ENCODE measurements around the gene TTLL7. TPM values are rescaled to one million over a fixed set of nuclear protein-coding genes. Genes with fewer than 3 reads are reported as not detected.

The TTLL7 gene
- total and polyA plus RNA-seq, 7 experiments from 2014 or later = 0.27 to 2.1 (median 1.1) TPM; not detected in 4

- peaks cover 9 to 23% (median 20%) of the 10 kb centered on the region in 5 donors for H3K27me3 Mint-ChIP-seq
- CTCF ChIA-PET = interaction anchor here (0.9 to 1.5 kb wide), 2 partner anchors 219 to 826 kb away, joined by 3 read pairs; no protein-coding TSS in a partner anchor
Observed at GRCh38 chr1:83905315-83905907, 93.5 kb downstream of the TTLL7 start.

GRCh38 chr1:83901547-83902155 is 97.3 kb downstream of the TTLL7 start:
- H3K4me1 Mint-ChIP-seq = no peaks in the 10 kb centered on the region
- Histone ChIP-seq H3K36me3 (ENCODE audit: control insufficient read depth in 2 of 3, insufficient read depth in 3 of 3, low read length in 3 of 3) (no peaks in the 10 kb centered on the region), H3K27ac (ENCODE audit: low read depth, low read length) (no peak overlapping the region), H3K4me3 (ENCODE audit: low read length) (no peak overlapping the region), H3K27me3 (ENCODE audit: control insufficient read depth in 2 of 2, insufficient read depth in 2 of 2, low read length in 2 of 2) (no peaks in the 10 kb centered on the region), H3K4me1 (ENCODE audit: control insufficient read depth in 2 of 2, insufficient read depth in 2 of 2, low read length in 2 of 2) (no peaks in the 10 kb centered on the region), H3K9me3 (ENCODE audit: control insufficient read depth in 2 of 3, low read length in 3 of 3) (no peaks in the 10 kb centered on the region)
- H3K27ac Mint-ChIP-seq = peak overlapping the region in 1 of 9 donors; percentile 2
- no peak overlapping the region for H3K4me3 Mint-ChIP-seq
- CTCF ChIA-PET = no interaction called here
- POLR2A ChIA-PET = no interaction called here
- ATAC-seq = no peak
- peaks cover 0 to 13% (median 0%) of the 10 kb centered on the region in 5 donors for H3K27me3 Mint-ChIP-seq
- intact Hi-C loops (cut with micrococcal nuclease) = loop anchor here in 1 of 2 donors (10.0 kb wide), 1 partner anchor 723 kb away; no protein-coding TSS in a partner anchor
- no peak for DNase-seq
- no peaks in the 10 kb centered on the region for H3K36me3 Mint-ChIP-seq
- no peaks in the 10 kb centered on the region for H3K9me3 Mint-ChIP-seq

More at GRCh38 chr1:83905315-83905907, 93.5 kb downstream of the TTLL7 start:
- H3K36me3 Mint-ChIP-seq = no peaks in the 10 kb centered on the region
- no peaks in the 10 kb centered on the region for H3K9me3 Mint-ChIP-seq
- H3K27ac Mint-ChIP-seq = no peak overlapping the region
- Histone ChIP-seq H3K9me3 (ENCODE audit: control insufficient read depth in 2 of 3, low read length in 3 of 3) (no peaks in the 10 kb centered on the region), H3K4me3 (ENCODE audit: low read length) (no peak overlapping the region), H3K27ac (ENCODE audit: low read depth, low read length) (no peak overlapping the region), H3K27me3 (ENCODE audit: control insufficient read depth in 2 of 2, insufficient read depth in 2 of 2, low read length in 2 of 2) (no peaks in the 10 kb centered on the region), H3K4me1 (ENCODE audit: control insufficient read depth in 2 of 2, insufficient read depth in 2 of 2, low read length in 2 of 2) (no peaks in the 10 kb centered on the region), H3K36me3 (ENCODE audit: control insufficient read depth in 2 of 3, insufficient read depth in 3 of 3, low read length in 3 of 3) (no peaks in the 10 kb centered on the region)
- POLR2A ChIA-PET = no interaction called here
- H3K4me3 Mint-ChIP-seq = no peak overlapping the region
- ATAC-seq (peak; percentile 53), DNase-seq (peak in 5 of 9 donors; percentile 16 to 34 (median 25))
- no peaks in the 10 kb centered on the region for H3K4me1 Mint-ChIP-seq
- intact Hi-C loops (cut with micrococcal nuclease) = loop anchor here (1.0 to 10.0 kb wide), 9 partner anchors 217 to 1031 kb away; no protein-coding TSS in a partner anchor

- Mint-ChIP-seq H3K4me1 (no peaks in the 10 kb centered on the region), H3K27ac (no peak overlapping the region), H3K4me3 (no peak overlapping the region), H3K9me3 (no peaks in the 10 kb centered on the region), H3K36me3 (no peaks in the 10 kb centered on the region), H3K27me3 (peaks cover 5 to 16% (median 8%) of the 10 kb centered on the region in 5 donors)
- no peaks in the 10 kb centered on the region for H3K27me3 ChIP-seq (ENCODE audit: control insufficient read depth in 2 of 2, insufficient read depth in 2 of 2, low read length in 2 of 2)
- DNase-seq (no peak), ATAC-seq (no peak)
- H3K27ac ChIP-seq (ENCODE audit: low read depth, low read length) = no peak overlapping the region
- no peaks in the 10 kb centered on the region for H3K36me3 ChIP-seq (ENCODE audit: control insufficient read depth in 2 of 3, insufficient read depth in 3 of 3, low read length in 3 of 3)
- ChIA-PET POLR2A (no interaction called here), CTCF (no interaction called here)
- intact Hi-C loops (cut with micrococcal nuclease) = loop anchor here in 1 of 2 donors (10.0 kb wide), 1 partner anchor 724 kb away; no protein-coding TSS in a partner anchor
- no peaks in the 10 kb centered on the region for H3K4me1 ChIP-seq (ENCODE audit: control insufficient read depth in 2 of 2, insufficient read depth in 2 of 2, low read length in 2 of 2)
- H3K4me3 ChIP-seq (ENCODE audit: low read length) = no peak overlapping the region
- no peaks in the 10 kb centered on the region for H3K9me3 ChIP-seq (ENCODE audit: control insufficient read depth in 2 of 3, low read length in 3 of 3)
Observed at GRCh38 chr1:83900524-83900923, 98.4 kb downstream of the TTLL7 start.

- no peaks in the 10 kb centered on the region for H3K36me3 ChIP-seq (ENCODE audit: control insufficient read depth in 2 of 3, insufficient read depth in 3 of 3, low read length in 3 of 3)
- H3K4me1 ChIP-seq (ENCODE audit: control insufficient read depth in 2 of 2, insufficient read depth in 2 of 2, low read length in 2 of 2) = no peaks in the 10 kb centered on the region
- no peak for DNase-seq
- H3K27me3 ChIP-seq (ENCODE audit: control insufficient read depth in 2 of 2, insufficient read depth in 2 of 2, low read length in 2 of 2) = no peaks in the 10 kb centered on the region
- H3K27ac Mint-ChIP-seq = no peak overlapping the region
- ChIA-PET POLR2A (no interaction called here), CTCF (interaction anchor here (0.6 to 0.7 kb wide), 3 partner anchors 856 to 996 kb away, joined by 3 to 4 read pairs (median 3); partner anchors contain the start of gene LPAR3)
- no peak overlapping the region for H3K4me3 ChIP-seq (ENCODE audit: low read length)
- H3K27ac ChIP-seq (ENCODE audit: low read depth, low read length) = no peak overlapping the region
- ATAC-seq = no peak
- H3K27me3 Mint-ChIP-seq = peaks cover 9 to 19% (median 18%) of the 10 kb centered on the region in 5 donors
- no peaks in the 10 kb centered on the region for H3K9me3 Mint-ChIP-seq
- intact Hi-C loops (cut with micrococcal nuclease) = no loop called here
- no peaks in the 10 kb centered on the region for H3K9me3 ChIP-seq (ENCODE audit: control insufficient read depth in 2 of 3, low read length in 3 of 3)
- no peaks in the 10 kb centered on the region for H3K36me3 Mint-ChIP-seq
- no peak overlapping the region for H3K4me3 Mint-ChIP-seq
- H3K4me1 Mint-ChIP-seq = no peaks in the 10 kb centered on the region
Observed at GRCh38 chr1:83897516-83897915, 101.4 kb downstream of the TTLL7 start.

GRCh38 chr1:83896299-83896698 is 102.6 kb downstream of the TTLL7 start:
- H3K9me3 ChIP-seq (ENCODE audit: control insufficient read depth in 2 of 3, low read length in 3 of 3) = no peaks in the 10 kb centered on the region
- no peak overlapping the region for H3K4me3 ChIP-seq (ENCODE audit: low read length)
- H3K4me3 Mint-ChIP-seq = no peak overlapping the region
- H3K4me1 Mint-ChIP-seq = no peaks in the 10 kb centered on the region
- intact Hi-C loops (cut with micrococcal nuclease) = no loop called here
- H3K36me3 ChIP-seq (ENCODE audit: control insufficient read depth in 2 of 3, insufficient read depth in 3 of 3, low read length in 3 of 3) = no peaks in the 10 kb centered on the region
- ChIA-PET POLR2A (no interaction called here), CTCF (interaction anchor here (0.9 kb wide), 1 partner anchor 32 kb away, joined by 8 read pairs; no protein-coding TSS in a partner anchor)
- H3K36me3 Mint-ChIP-seq = no peaks in the 10 kb centered on the region
- H3K27ac ChIP-seq (ENCODE audit: low read depth, low read length) = no peak overlapping the region
- ATAC-seq = no peak
- H3K27ac Mint-ChIP-seq = no peak overlapping the region
- H3K9me3 Mint-ChIP-seq = no peaks in the 10 kb centered on the region
- no peak for DNase-seq
- H3K4me1 ChIP-seq (ENCODE audit: control insufficient read depth in 2 of 2, insufficient read depth in 2 of 2, low read length in 2 of 2) = no peaks in the 10 kb centered on the region
- no peaks in the 10 kb centered on the region for H3K27me3 ChIP-seq (ENCODE audit: control insufficient read depth in 2 of 2, insufficient read depth in 2 of 2, low read length in 2 of 2)
- H3K27me3 Mint-ChIP-seq = peaks cover 9 to 18% (median 15%) of the 10 kb centered on the region in 5 donors

GRCh38 chr1:83889707-83890106 is 109.2 kb downstream of the TTLL7 start:
- H3K36me3 Mint-ChIP-seq = no peaks in the 10 kb centered on the region

More at GRCh38 chr1:83889707-83890106, 109.2 kb downstream of the TTLL7 start:
- Histone ChIP-seq H3K27ac (ENCODE audit: low read depth, low read length) (no peak overlapping the region), H3K4me3 (ENCODE audit: low read length) (no peak overlapping the region), H3K27me3 (ENCODE audit: control insufficient read depth in 2 of 2, insufficient read depth in 2 of 2, low read length in 2 of 2) (no peaks in the 10 kb centered on the region), H3K4me1 (ENCODE audit: control insufficient read depth in 2 of 2, insufficient read depth in 2 of 2, low read length in 2 of 2) (no peaks in the 10 kb centered on the region), H3K36me3 (ENCODE audit: control insufficient read depth in 2 of 3, insufficient read depth in 3 of 3, low read length in 3 of 3) (no peaks in the 10 kb centered on the region), H3K9me3 (ENCODE audit: control insufficient read depth in 2 of 3, low read length in 3 of 3) (no peaks in the 10 kb centered on the region)
- ChIA-PET CTCF (interaction anchor here (0.7 kb wide), 1 partner anchor 18 kb away, joined by 3 read pairs; no protein-coding TSS in a partner anchor), POLR2A (no interaction called here)
- ATAC-seq (no peak), DNase-seq (no peak)
- intact Hi-C loops (cut with micrococcal nuclease) = no loop called here
- peaks cover 0 to 8% (median 6%) of the 10 kb centered on the region in 11 donors for H3K9me3 Mint-ChIP-seq
- H3K27ac Mint-ChIP-seq = no peak overlapping the region
- no peaks in the 10 kb centered on the region for H3K4me1 Mint-ChIP-seq
- peaks cover 0 to 33% (median 14%) of the 10 kb centered on the region in 5 donors for H3K27me3 Mint-ChIP-seq
- no peak overlapping the region for H3K4me3 Mint-ChIP-seq
